GM21737 (cell line): Measurements from ENCODE around the gene PAFAH1B2.
"Not testable (repeated sequence)": the region's sequence is repeated elsewhere in the genome, so short reads cannot be mapped to it uniquely, and the experiment has no call there.

Source experiments
- ATAC-seq: cut with Tn5 transposase; IDR thresholded peaks from one replicate; pipeline ENCODE4 v1.9.1; 2021; ENCODE audit warnings: mild to moderate bottlenecking, moderate library complexity; ENCODE audit not compliant: unreplicated experiment

The PAFAH1B2 gene

DNA sequence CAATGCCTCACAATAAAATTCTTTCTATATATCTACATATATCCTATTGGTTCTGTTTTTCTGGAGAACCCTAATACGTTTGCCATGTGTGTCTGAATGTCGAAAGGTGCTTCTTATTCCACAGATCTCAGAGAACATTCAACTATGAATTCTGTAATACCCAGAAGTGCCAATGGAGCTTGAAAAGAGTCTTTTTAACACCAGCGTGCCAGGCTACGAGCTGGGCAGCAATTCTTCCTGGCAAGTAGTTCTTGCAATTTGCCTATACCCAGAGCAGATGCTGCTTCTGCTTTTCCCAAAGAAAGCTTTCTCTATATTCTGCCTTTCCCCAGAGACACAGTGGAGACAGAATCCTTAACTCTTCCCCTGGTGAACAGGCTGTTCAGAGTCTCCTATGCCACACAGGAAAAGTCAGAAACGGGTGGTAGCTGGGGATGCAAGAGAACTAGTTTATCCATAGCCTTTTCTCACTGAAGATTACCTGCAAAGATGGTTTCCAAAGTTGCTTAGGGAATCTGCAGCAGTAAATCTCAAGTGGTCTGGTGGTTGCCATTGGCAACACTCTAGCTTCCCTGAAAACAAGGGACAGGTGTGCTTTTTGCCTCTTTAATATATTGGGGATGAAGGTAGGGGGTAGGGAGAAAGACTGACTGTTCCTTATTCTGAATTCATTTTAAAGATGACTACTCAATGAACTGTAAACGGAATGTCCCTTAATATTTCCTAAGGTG is 16.8 kb upstream of the PAFAH1B2 start:
- ATAC-seq: no peak

DNA sequence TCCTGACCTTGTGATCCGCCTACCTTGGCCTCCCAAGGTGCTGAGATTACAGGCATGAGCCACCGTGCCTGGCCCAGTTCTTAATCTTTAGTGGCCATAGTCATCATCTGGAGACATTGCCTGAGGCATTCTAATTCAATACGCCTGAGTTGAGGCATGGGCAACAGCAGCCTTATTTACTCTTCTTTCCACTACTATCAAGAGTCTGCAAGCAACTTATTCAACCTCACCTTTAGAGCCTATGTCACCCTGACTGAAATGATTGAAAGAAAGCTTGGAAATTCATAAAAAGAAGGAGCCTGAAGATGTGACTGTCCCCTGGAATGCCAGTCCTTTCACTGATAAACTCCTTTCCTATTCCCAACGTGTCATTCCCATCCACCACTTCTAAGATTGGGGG is 15.8 kb upstream of the PAFAH1B2 start:
- no peak for ATAC-seq

DNA sequence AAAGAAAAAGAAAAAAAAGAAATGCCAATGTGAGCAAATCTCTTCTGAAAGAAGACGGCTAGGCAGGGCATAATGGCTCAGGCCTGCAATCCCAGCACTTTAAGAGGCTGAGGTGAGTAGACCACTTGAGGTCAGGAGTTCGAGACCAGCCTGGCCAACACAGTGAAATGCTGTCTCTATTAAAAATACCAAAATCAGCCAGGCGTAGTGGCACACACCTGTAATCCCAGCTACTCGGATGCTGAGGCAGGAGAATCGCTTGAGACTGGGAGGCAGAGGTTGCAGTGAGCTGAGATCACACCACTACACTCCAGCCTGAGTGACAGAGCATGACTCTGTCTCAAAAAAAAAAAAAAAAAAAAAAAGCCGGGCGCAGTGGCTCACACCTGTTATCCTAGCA is 13.7 kb upstream of the PAFAH1B2 start:
- not testable (repeated sequence) for ATAC-seq

DNA sequence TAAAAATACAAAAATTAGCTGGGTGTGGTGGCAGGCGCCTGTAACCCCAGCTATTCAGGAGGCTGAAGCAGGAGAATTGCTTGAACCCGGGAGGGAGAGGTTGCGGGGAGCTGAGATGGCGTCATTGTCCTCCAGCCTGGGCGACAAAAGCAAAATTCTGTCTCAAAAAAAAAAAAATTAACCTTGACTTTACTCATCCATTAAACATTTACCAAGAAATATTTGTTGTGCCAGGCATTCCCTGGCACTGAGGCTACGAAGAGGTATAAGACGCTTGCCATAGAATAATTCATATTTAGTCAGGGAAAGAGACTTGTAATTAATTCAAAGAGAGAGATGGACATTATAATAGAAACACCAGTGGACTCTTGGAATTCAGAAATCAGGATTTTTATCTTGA is 13.2 kb upstream of the PAFAH1B2 start:
- no peak for ATAC-seq

DNA sequence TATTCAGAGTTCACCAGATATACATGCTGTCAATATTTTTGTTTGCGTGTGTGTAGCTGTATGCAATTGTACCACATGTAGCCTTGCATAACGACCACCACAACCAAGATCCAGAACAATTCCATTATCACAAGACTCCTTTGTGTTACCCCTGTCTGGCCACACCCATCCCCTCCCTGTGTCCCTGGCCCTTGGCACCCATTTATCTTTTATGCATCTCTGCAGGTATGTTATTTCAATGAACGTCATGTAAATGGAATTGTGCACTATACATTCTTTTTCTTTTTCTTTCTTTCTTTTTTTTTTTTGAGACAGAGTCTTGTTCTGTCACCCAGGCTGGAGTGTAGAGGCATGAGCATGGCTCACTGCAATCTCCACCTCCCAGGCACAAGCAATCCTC is 9.7 kb upstream of the PAFAH1B2 start:
- no peak for ATAC-seq

DNA sequence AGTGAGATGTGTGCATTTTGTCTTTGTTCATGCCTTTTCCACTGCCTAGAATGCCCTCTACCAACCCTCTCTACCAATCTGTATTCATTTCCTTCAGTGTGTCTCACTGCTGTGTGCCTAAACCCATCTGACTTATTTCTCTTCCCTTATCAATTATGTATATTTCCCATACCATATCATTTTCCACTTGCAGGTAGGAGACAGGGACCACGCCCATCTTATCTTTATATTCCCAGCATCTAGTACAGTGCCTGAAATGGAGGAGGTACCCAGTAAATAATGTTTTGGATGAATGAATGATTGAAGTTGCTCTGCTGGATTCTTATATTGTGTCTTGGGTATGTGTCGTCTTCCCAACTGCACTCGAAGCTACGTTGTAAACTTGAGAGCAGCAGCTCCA is 9.1 kb upstream of the PAFAH1B2 start:
- not testable (repeated sequence) for ATAC-seq

DNA sequence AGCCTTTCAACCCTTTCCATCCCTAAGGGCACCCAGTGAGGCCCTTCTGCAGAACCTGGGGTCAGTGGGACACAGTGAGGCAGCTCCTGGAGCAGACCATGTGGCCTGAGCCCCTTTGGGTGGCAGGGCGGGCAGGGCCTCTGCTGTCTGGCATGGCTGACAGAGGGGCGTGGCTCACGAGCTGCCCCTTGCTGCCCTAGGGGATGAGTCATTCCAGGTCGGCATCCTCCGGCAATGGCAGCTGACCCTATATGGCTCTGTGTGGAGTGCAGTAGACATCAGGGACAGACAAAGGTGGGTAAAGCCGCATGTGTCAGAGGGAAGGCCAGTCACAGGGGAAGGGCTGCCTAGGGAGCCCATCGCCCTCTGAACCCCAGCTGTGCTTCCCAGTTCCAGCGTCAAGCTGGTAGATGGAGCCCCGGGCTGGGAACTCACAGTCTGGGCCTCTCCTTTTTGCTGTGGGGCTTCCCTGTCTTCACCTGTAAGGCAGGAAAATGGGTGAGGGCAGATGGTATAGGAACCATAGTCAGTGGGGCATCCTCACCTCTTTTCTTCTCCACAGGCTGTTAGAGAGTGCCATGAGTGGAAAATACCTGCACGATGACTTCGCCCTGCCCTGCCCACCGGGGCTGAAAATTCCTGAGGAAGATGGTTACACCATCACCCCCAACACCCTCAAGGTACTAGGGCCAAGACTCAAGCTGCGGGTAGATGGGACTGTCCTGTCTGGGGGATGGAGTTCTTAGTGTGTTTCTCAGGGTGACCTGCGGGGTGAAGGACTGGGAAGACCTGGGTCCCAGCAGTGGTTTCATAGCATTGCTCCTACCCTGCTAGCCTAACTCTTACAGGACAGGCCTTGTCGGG is 6.6 kb upstream of the PAFAH1B2 start:
- not testable (repeated sequence) for ATAC-seq

DNA sequence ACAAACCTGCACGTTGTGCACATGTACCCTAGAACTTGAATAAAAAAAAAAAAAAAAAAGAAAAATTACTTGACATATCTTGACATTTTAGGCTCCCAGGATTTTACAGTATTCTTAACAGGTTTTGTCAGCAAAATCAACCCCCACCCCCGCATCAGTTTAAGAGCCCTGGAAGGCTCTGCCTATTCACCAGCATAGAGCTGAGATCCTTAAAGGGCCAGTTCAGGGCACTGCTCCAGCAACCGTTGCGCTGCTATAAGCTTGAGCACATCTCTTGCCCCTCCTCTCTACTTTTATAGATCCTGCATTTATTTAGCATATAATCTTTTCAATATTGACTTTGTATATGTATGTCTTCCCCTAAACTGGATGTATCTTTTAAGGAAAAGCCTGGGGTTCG is 697 bp upstream of the PAFAH1B2 start:
- ATAC-seq: no peak

DNA sequence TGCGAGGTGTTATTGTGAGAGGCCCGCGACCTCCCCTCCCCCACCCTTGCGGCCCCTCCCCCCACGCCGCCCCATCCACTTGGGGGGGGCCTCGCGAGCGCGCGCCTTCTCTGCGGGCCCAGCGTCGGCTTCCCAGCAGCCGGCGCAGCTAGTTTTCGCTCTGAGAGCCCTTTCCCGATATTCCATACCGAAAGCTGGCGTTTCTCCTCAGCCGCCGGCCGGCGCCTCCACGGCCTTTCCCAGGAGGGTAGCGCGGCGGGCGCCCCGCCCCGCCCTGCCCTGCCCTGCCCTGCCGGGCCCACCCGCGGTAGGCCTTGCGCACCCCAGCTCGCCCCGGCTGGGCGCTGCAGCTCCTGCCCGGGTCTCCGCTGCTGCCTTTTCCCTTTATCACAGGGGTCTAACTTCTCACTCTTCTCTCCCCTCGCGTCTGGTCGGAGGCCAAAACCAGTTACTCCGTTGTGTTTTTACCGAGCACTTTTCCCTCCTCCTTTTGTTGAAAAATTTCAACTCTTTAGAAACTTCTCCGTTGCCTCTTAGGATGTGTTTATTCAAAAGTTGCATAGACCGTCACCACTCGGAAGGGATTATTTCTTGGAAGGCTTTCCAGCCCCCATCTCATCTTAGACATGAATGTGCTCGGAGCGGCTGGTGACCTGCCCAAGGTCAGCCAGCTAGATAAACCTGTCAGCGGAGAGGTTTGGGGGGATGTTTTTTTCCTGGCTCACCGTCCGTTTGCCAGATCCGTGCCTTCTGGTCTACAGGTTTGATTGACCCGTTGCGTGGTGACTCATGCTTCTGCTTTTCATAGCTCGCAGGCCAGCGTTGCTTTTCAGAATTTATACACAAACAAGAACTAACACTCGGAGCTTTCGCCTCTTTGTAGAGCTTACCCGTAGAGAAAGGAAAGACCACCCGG is 648 bp downstream of the PAFAH1B2 start:
- ATAC-seq: peak; percentile 43

DNA sequence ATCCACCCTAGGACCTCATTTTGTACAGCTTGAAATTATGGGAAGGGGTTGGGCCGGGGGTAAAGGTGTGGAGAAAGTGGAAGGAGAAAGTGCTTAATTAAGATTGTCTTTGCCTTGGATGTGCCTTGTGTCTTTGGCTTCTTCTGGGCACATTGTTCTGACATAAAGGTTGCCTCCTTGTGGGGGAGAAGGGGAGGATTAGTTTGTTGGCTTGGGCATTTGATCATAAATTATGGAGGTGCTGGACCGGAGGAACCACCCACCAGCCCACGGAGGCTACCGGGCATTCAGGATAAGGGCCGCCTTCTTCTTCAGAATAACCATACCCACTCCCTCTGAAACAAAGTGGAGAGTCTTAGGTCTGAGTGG is 1.3 kb downstream of the PAFAH1B2 start:
- no peak for ATAC-seq

DNA sequence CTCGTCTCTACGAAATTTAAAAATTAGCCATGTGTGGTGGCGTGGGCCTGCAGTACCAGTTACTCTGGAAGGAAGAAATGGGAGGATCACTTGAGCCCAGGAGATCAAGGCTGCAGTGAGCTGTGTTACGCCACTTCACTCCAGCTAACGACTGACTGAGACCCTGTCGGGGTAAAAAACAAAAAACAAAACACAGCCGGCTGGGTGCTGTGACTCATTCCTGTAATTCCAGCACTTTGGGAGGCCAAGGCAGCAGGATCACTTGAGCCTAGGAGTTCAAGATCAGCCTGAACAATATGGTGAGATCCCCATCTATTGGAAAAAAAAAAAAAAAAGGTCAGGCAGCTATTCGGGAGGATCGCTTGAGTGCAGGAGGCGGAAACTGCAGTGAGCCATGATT is 2.4 kb downstream of the PAFAH1B2 start:
- ATAC-seq: no peak

DNA sequence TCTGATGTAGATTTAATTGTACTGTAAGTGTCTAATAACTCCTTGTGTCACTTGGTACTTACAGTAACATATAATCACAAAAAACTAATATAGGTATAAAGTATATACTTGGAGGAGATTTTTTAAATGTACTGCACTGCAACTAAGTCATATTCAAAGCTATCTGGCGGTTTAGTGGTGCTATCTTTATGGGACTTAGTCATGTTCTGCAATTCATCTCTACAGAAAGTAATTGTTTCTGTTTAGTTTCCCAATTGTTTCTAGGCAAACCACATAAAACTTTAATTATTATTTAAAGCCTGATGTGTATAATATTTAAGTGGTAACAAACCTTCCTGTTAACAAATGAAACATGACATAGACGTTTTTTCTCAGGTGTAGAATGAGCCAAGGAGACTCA is 8.0 kb downstream of the PAFAH1B2 start:
- no peak for ATAC-seq

DNA sequence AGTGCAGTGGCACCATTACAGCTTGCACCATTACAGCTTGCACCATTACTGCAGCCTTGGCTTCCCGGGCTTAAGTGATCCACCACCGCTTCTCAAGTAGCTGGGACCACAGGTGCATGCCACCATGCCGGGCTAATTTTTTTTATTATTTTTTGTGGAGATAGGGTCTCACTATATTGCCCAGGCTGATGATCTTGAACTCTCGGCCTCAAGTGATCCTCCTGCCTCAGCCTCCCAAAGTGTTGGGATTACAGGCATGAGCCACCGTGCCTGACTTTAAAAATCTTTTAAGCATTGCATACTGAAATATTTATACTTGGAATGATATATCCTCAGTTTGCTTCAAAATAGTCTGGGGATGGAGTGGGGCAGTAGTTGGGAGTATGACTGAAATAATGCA is 10.4 kb downstream of the PAFAH1B2 start:
- no peak for ATAC-seq

DNA sequence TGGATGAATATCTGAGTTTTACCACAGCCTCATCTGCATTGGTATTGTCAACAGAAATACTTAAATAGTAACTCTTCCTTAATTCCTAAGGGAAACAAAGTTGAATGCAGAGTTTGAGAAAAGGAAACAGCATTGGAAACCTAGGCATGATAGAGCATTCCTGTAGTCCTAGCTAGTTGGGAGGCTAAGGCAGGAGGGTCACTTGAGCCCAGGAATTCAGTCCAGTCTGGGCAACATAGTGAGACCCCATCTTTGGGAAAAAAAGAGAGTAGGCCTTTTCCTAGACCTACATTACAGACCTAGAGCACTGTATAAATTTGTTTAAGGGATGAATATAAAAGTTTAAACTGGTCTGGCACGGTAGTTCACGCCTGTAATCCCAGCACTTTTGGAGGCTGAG is 13.4 kb downstream of the PAFAH1B2 start:
- ATAC-seq: no peak

DNA sequence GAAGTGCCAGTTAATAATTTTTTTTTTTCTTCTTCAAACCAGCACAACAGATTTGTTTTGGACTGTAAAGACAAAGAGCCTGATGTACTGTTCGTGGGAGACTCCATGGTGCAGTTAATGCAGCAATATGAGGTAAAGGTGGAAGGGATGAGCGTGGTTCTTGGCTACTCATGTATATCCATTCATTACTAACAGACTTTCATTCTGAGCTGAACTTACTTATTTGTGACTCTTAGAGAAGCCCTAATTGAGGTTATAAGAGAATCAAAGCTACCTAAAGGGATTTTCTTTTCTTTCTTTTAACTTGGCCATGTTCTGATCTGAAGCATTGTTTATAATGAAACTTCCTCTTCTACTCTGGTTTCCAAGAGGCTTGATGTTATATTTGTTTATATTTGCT is 15.8 kb downstream of the PAFAH1B2 start:
- ATAC-seq: no peak

DNA sequence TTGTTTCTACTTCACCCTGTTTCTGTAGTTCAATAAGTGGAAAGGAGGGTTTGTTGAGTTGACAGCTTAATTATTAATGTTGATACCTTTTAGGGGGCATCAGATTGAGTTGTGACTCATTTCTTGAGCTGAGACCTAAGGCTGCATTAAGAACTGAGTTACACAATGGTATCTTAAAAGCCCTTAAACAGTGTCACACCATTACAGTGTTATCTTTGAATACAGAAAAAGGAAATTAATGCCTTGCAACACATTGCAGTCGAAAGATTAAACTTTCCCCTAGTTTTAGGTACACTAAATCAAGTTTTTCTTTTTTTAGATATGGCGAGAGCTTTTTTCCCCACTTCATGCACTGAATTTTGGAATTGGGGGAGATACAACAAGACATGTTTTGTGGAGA is 16.7 kb downstream of the PAFAH1B2 start:
- ATAC-seq: no peak

DNA sequence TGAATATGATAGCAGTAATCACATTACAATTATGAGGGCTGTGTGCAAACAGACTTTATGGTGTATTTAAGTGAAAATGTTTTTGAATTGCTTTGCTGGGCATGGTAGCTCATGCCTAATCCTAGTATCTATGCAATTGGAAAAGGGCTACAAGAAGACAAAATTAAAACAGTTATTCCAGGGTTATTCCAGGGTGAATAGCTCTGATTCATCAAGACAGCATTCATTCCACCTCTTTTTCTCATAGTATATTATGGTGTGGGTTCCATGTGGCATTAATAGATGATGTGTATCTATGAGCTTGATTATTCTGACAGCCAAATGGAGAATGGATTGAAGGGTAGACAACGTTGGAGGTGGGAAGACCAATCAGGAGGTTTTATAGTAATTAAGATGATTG is 22.4 kb downstream of the PAFAH1B2 start:
- ATAC-seq: no peak

DNA sequence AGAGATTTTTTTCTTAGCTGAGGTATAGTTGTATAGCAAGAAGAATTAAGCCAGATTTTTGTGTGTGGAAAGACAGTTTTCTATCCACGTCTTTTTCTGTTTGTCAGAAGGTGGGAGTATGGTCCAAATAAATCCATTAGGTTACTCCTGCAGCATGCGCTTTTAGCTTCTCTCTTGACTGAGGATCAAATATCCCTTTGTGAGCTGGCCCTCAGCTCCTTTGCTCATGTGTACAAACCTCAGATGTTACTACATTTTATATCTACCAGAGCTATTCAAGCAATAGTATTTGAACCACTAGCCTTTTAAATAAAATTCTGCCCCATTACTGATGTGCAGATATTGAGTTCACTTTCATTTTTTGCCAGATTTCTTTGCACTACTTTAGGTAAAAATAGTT is 25.6 kb downstream of the PAFAH1B2 start:
- ATAC-seq: no peak

DNA sequence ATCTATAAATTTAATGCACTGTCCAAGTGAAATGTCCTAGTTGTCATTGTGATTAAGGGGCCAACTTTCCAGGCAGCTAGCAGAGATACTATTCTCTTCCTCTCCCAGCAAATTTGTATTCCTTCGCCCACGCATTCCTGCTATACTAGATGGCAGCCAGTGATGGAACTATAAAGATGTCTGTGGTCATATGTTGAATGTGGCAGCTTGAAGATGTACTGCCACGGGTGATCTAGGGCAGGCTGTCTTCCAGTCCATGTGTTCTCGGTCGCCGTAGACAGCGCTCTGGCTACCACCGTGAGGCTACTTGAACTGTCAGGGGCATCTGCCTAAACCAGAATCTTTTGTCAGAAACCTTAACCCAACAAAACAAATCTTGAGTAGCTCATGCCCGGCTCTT is 26.1 kb downstream of the PAFAH1B2 start:
- ATAC-seq: no peak

DNA sequence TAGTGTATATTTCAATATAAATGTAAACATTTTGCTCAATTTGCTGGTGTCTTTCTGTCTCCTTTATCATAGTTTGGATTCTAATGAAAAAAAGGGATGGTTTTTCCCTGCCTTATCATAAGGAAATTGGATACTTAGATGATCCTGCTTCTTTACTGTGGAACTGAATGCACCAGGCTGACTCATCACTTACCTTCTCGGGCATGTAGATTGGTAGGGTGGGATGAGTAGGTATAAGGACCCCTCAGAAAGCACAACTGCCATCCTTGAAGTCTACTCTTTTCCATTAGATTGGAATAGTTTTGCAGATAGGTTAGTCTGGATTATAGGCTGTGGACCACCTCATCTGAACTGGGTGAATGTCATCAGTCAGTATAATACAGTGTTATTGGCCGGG is 26.9 kb downstream of the PAFAH1B2 start:
- ATAC-seq: no peak

DNA sequence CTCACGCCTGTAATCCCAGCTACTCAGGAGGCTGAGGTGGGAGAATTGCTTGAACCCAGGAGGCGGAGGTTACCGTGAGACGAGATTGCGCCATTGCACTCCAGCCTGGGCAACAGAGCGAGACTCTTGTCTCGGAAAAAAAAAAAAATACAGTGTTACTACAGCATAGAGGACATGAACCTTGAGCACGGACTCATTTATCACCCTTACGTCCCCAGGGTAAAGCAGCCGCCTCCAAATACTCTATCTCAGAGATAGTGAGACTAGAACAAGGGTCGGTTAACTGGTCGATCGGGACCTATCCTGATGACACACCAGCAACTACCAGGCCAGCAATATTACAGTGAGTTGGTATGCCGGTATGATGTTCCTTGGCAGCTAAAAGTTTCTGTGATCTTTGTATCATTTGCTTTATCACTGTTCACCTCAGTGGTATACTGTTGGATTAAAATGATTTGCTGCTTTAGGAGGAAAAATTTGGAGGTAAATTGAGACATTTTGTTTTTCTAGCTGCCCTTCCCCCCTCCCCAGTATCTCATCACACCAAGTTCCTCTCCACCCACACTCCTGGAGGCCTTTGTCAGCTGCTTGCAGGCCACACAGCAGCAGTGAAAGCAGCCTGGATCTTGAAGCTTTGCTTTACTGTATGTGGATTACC is 27.4 kb downstream of the PAFAH1B2 start:
- no peak for ATAC-seq
